ENCODE results near the gene ADORA2A. TPM values are rescaled to one million over a fixed set of nuclear protein-coding genes. Genes with fewer than 3 reads are reported as not detected.

Gene ADORA2A
- total RNA-seq, 1 experiment from 2014 or later = 3.5 TPM

GRCh38 chr22:24401931-24402367 is 25.4 kb upstream of the ADORA2A start:
- Mint-ChIP-seq H3K36me3 (ENCODE audit: insufficient read depth in 1 of 3, low read depth in 3 of 3) (peaks cover 20 to 43% (median 30%) of the 10 kb centered on the region in 3 experiments), H3K4me1 (peaks cover 11 to 13% of the 10 kb centered on the region in 2 experiments), H3K27me3 (ENCODE audit: low read depth) (no peaks in the 10 kb centered on the region), H3K4me3 (no peak overlapping the region), H3K9me3 (no peaks in the 10 kb centered on the region), H3K27ac (peak overlapping the region in 1 of 3 experiments; percentile 68; a peak in 3 of 7 replicates)
- Histone ChIP-seq H3K9me3 (ENCODE audit: control insufficient read depth, low read depth, low read length) (no peaks in the 10 kb centered on the region), H2AFZ (ENCODE audit: low read length) (no peak overlapping the region), H3K4me1 (ENCODE audit: insufficient read depth, low read length) (no peaks in the 10 kb centered on the region), H2BK5ac (ENCODE audit: insufficient read length, low read length) (no peak overlapping the region), H3K27ac (ENCODE audit: insufficient read length, low read depth, low read length) (no peak overlapping the region), H3K27me3 (ENCODE audit: insufficient read depth, low read length) (no peaks in the 10 kb centered on the region), H4K5ac (ENCODE audit: insufficient read length, low read depth, low read length) (no peak overlapping the region), H3K14ac (ENCODE audit: insufficient read depth, low read length) (no peak overlapping the region), H4K20me1 (ENCODE audit: control insufficient read depth, insufficient read depth, insufficient read length) (no peaks in the 10 kb centered on the region), H2AK5ac (ENCODE audit: insufficient read length, low read length) (no peak overlapping the region), H3K4me2 (ENCODE audit: insufficient read depth, insufficient read length, low read length) (no peak overlapping the region), H3T11ph (ENCODE audit: low read length) (no peak overlapping the region), H3K18ac (ENCODE audit: insufficient read length, low read depth, low read length) (no peak overlapping the region), H2BK20ac (ENCODE audit: low read depth, low read length, poor library complexity, severe bottlenecking) (no peak overlapping the region), H4K8ac (replicated peaks; ENCODE audit: insufficient read length, low read depth, low read length) (no peak overlapping the region), H2BK120ac (ENCODE audit: low read depth, low read length, poor library complexity, severe bottlenecking) (no peak overlapping the region), H3K9ac (ENCODE audit: extremely low read depth, insufficient read length, low read length) (no peak overlapping the region), H3K79me1 (ENCODE audit: insufficient read depth, low read depth, low read length, poor library complexity, severe bottlenecking) (no peaks in the 10 kb centered on the region), H3K4ac (ENCODE audit: low read depth, low read length) (no peak overlapping the region), H2BK12ac (ENCODE audit: insufficient read length, low read depth, low read length) (no peak overlapping the region), H3K23ac (ENCODE audit: insufficient read length, low read depth, low read length) (no peak overlapping the region), H3K23me2 (ENCODE audit: insufficient read length, low read depth, low read length, poor library complexity, severe bottlenecking) (no peaks in the 10 kb centered on the region), H4K91ac (ENCODE audit: insufficient read length, low read depth, low read length) (no peak overlapping the region), H2BK15ac (ENCODE audit: low read depth, low read length) (no peak overlapping the region), H3K56ac (ENCODE audit: insufficient read length, low read depth, low read length) (no peak overlapping the region), H3K79me2 (ENCODE audit: insufficient read depth, low read length) (no peaks in the 10 kb centered on the region)
- no CpG with 5 or more reads among the region's 5 CpGs for WGBS (ENCODE audit: extremely low coverage, insufficient read length, low lambda C conversion rate)
- TF ChIP-seq, protein P1, sequence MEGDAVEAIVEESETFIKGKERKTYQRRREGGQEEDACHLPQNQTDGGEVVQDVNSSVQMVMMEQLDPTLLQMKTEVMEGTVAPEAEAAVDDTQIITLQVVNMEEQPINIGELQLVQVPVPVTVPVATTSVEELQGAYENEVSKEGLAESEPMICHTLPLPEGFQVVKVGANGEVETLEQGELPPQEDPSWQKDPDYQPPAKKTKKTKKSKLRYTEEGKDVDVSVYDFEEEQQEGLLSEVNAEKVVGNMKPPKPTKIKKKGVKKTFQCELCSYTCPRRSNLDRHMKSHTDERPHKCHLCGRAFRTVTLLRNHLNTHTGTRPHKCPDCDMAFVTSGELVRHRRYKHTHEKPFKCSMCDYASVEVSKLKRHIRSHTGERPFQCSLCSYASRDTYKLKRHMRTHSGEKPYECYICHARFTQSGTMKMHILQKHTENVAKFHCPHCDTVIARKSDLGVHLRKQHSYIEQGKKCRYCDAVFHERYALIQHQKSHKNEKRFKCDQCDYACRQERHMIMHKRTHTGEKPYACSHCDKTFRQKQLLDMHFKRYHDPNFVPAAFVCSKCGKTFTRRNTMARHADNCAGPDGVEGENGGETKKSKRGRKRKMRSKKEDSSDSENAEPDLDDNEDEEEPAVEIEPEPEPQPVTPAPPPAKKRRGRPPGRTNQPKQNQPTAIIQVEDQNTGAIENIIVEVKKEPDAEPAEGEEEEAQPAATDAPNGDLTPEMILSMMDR (conservative IDR thresholded peaks at IDR 0.05) = no peak
- DNase-seq = no peak

Data from H9 (cell line).